ENCODE data around the gene SPRY4. TPM values are rescaled to one million over a fixed set of nuclear protein-coding genes. Genes with fewer than 3 reads are reported as not detected.
"Not testable (repeated sequence)": the region's sequence is repeated elsewhere in the genome, so short reads cannot be mapped to it uniquely, and the experiment has no call there.

The SPRY4 gene
- total and polyA plus RNA-seq, 2 of the 4 experiments (the other 2 are of a cell fraction) = 8.4 to 21.0 TPM

GRCh38 chr5:142333749-142334148, 8.9 kb upstream of the SPRY4 start:
- H3K27me3 ChIP-seq (ENCODE audit: control insufficient read depth, insufficient read depth, low read length); H3K14ac ChIP-seq (replicated peaks; ENCODE audit: low read depth, low read length); ATAC-seq (ENCODE audit: low read depth); H2BK5ac ChIP-seq (ENCODE audit: low read depth, low read length, poor library complexity, severe bottlenecking); BruUV-seq (replicated peaks); CTCF ChIA-PET; H3K9ac ChIP-seq (ENCODE audit: low read depth, low read length); H3K27ac ChIP-seq (ENCODE audit: insufficient read depth, low read length); H4K20me1 ChIP-seq (ENCODE audit: insufficient read depth, low read length); POLR2A ChIA-PET (ENCODE audit: unreplicated experiment); H2BK120ac ChIP-seq (ENCODE audit: low read depth, low read length); H2BK15ac ChIP-seq (ENCODE audit: low read depth, low read length); H3K4me2 ChIP-seq (ENCODE audit: low read depth, low read length); H2AK5ac ChIP-seq (ENCODE audit: low read depth, low read length); H3K4me1 ChIP-seq (ENCODE audit: control insufficient read depth, insufficient read depth, low read length); H3K36me3 ChIP-seq (ENCODE audit: control insufficient read depth, insufficient read depth, low read length); H3K9me1 ChIP-seq (ENCODE audit: insufficient read depth, low read length); H4K5ac ChIP-seq (ENCODE audit: low read depth, low read length); H3K18ac ChIP-seq (ENCODE audit: low read depth, low read length); H3K4ac ChIP-seq (ENCODE audit: low read depth, low read length); H4K91ac ChIP-seq (ENCODE audit: insufficient read depth, low read depth, low read length); H3K4me3 ChIP-seq (ENCODE audit: insufficient read depth, low read depth, low read length); H3K56ac ChIP-seq (ENCODE audit: extremely low read depth, insufficient read depth, low read length); DNase-seq; H4K8ac ChIP-seq (ENCODE audit: low read depth in 2 of 2, low read length in 2 of 2); H3K23ac ChIP-seq (ENCODE audit: low read depth, low read length); H2AK9ac ChIP-seq (replicated peaks; ENCODE audit: low read depth, low read length, poor library complexity); dilution Hi-C loops (cut with HindIII; ENCODE audit: low sequenced_read_pairs, unreplicated experiment); in situ Hi-C loops (cut with MboI; ENCODE audit: low sequenced_read_pairs); intact Hi-C loops (cut with micrococcal nuclease); H2AFZ ChIP-seq (replicated peaks; ENCODE audit: low read length, poor library complexity); H2BK20ac ChIP-seq (ENCODE audit: low read depth, low read length); H3K9me3 ChIP-seq (ENCODE audit: control insufficient read depth, insufficient read depth, low read length): not testable (repeated sequence)
- no CpG with 5 or more reads among the region's 2 CpGs for WGBS, 2 experiments (ENCODE audit: extremely low coverage in 2 of 2, insufficient read length in 1 of 2)
- H3K79me1 ChIP-seq (ENCODE audit: low read depth in 1 of 2, low read length in 2 of 2) = peaks cover 35 to 53% of the 10 kb centered on the region in 2 experiments

Data from IMR-90 (cell line).